HepG2 (cell line): ENCODE data around the gene MTX1. TPM values are rescaled to one million over a fixed set of nuclear protein-coding genes. Genes with fewer than 3 reads are reported as not detected.

Experiments
- AHR ChIP-seq: IDR thresholded peaks from 2 replicates; pipeline ENCODE4 v1.6.1; 2018; ENCODE audit warnings: missing genetic modification reagents, missing compliant biosample characterization
- BRF2 ChIP-seq: sonication (generic); formaldehyde crosslinking; IDR thresholded peaks from 2 replicates; pipeline ENCODE4 v1.8.1; 2022; ENCODE audit warnings: mild to moderate bottlenecking, missing genetic modification reagents
- CCAR2 ChIP-seq: fragments of 200-400 bp; formaldehyde crosslinking; optimal IDR thresholded peaks from 2 replicates; pipeline ENCODE3; 2018; ENCODE audit warnings: low read depth, mild to moderate bottlenecking, low read length, moderate library complexity
- CENPX ChIP-seq: sonication (generic); formaldehyde crosslinking; IDR thresholded peaks from 2 replicates; pipeline ENCODE4 v1.9.0; 2021; ENCODE audit warnings: mild to moderate bottlenecking, missing genetic modification reagents, moderate library complexity
- CHCHD3 ChIP-seq: sonication (generic); formaldehyde crosslinking; IDR thresholded peaks from 2 replicates; pipeline ENCODE4 v1.8.0; 2022; ENCODE audit warnings: mild to moderate bottlenecking, missing genetic modification reagents, moderate library complexity
- FOXK1 ChIP-seq: sonication (generic); formaldehyde crosslinking; IDR thresholded peaks from 2 replicates; pipeline ENCODE4 v1.4.0; 2020; ENCODE audit warnings: low read depth, missing genetic modification reagents, borderline replicate concordance
- FOXO1 ChIP-seq: sonication (generic); formaldehyde crosslinking; IDR thresholded peaks from 2 replicates; pipeline ENCODE4 v1.4.0; 2020; ENCODE audit warnings: missing genetic modification reagents
- GABPB1 ChIP-seq: IDR thresholded peaks from 2 replicates; pipeline ENCODE4 v1.6.1; 2016; ENCODE audit warnings: mild to moderate bottlenecking, missing genetic modification reagents, moderate library complexity, missing compliant biosample characterization
- HDAC1 ChIP-seq: sonication (generic); formaldehyde crosslinking; IDR thresholded peaks from 2 replicates; pipeline ENCODE4 v1.5.1; 2020; ENCODE audit warnings: mild to moderate bottlenecking, missing genetic modification reagents
- ISL2 ChIP-seq: sonication (generic); formaldehyde crosslinking; IDR thresholded peaks from 2 replicates; pipeline ENCODE4 v1.5.0; 2020; ENCODE audit warnings: missing genetic modification reagents
- LCORL ChIP-seq, 2 experiments: fragments of 450-650 bp in 1 of 2; sonication (generic) in 1 of 2; formaldehyde crosslinking in 1 of 2; IDR thresholded peaks; 2 replicates each; pipeline versions ENCODE4 v1.5.0 to v1.6.1; 2017 to 2020; ENCODE audit warnings: antibody characterized with exemption in 1 of 2, missing genetic modification reagents in 1 of 2
- MAFK ChIP-seq, 2 experiments: IDR thresholded peaks in 1 of 2; conservative IDR thresholded peaks in 1 of 2; 2 replicates each; pipeline ENCODE4 v1.6.1; 2011; ENCODE audit warnings: improper control_type of control experiment in 2 of 2, low read length in 2 of 2
- NR2C2 ChIP-seq: sonication (generic); formaldehyde crosslinking; IDR thresholded peaks from 2 replicates; pipeline ENCODE4 v1.4.0; 2020; ENCODE audit warnings: missing genetic modification reagents, mild to moderate bottlenecking, moderate library complexity, borderline replicate concordance
- NRL ChIP-seq: sonication (generic); formaldehyde crosslinking; IDR thresholded peaks from 2 replicates; pipeline ENCODE4 v1.5.0; 2020; ENCODE audit warnings: missing genetic modification reagents, mild to moderate bottlenecking, moderate library complexity, borderline replicate concordance
- PPARG ChIP-seq: conservative IDR thresholded peaks from 2 replicates; pipeline ENCODE4 v1.6.1; 2016; ENCODE audit warnings: missing biosample characterization, missing genetic modification reagents
- RFXANK ChIP-seq: IDR thresholded peaks from 2 replicates; pipeline ENCODE4 v1.6.1; 2016
- RFXAP ChIP-seq: sonication (generic); formaldehyde crosslinking; IDR thresholded peaks from 2 replicates; pipeline ENCODE4 v1.4.0; 2020; ENCODE audit warnings: missing genetic modification reagents, borderline replicate concordance
- RXRA ChIP-seq: sonication (generic); formaldehyde crosslinking; IDR thresholded peaks from 2 replicates; pipeline ENCODE4 v1.5.1; 2020; ENCODE audit warnings: missing genetic modification reagents
- SAFB2 ChIP-seq: sonication (generic); formaldehyde crosslinking; IDR thresholded peaks from 2 replicates; pipeline ENCODE4 v1.5.1; 2020; ENCODE audit warnings: missing genetic modification reagents, low read depth, mild to moderate bottlenecking, borderline replicate concordance
- SOX13 ChIP-seq, 3 experiments: fragments of 450-650 bp in 1 of 3; sonication (generic) in 1 of 3; formaldehyde crosslinking in 1 of 3; IDR thresholded peaks in 2 of 3; conservative IDR thresholded peaks in 1 of 3; 2 replicates each; pipeline versions ENCODE4 v1.5.0 to v1.6.1; 2016 to 2020; ENCODE audit warnings: antibody characterized with exemption in 1 of 3, mild to moderate bottlenecking in 1 of 3, missing compliant biosample characterization in 1 of 3, missing genetic modification reagents in 1 of 3, moderate library complexity in 1 of 3
- YEATS2 ChIP-seq: sonication (generic); formaldehyde crosslinking; IDR thresholded peaks from 2 replicates; pipeline ENCODE4 v1.4.0; 2020; ENCODE audit warnings: missing genetic modification reagents, borderline replicate concordance
- ZBTB49 ChIP-seq: sonication (generic); formaldehyde crosslinking; IDR thresholded peaks from 2 replicates; pipeline ENCODE4 v1.4.0; 2020; ENCODE audit warnings: missing genetic modification reagents, borderline replicate concordance
- ZBTB7A ChIP-seq: sonication (generic); formaldehyde crosslinking; IDR thresholded peaks from 2 replicates; pipeline ENCODE4 v1.8.0; 2022; ENCODE audit warnings: mild to moderate bottlenecking, missing genetic modification reagents
- ZMYM4 ChIP-seq: sonication (generic); formaldehyde crosslinking; IDR thresholded peaks from 2 replicates; pipeline ENCODE4 v1.8.1; 2023; ENCODE audit warnings: mild to moderate bottlenecking, missing genetic modification reagents
- ZNF205 ChIP-seq: IDR thresholded peaks from 2 replicates; pipeline ENCODE4 v1.6.1; 2018; ENCODE audit warnings: missing biosample characterization, missing genetic modification reagents
- ZNF33A ChIP-seq: sonication (generic); formaldehyde crosslinking; IDR thresholded peaks from 2 replicates; pipeline ENCODE4 v1.5.1; 2020; ENCODE audit warnings: missing genetic modification reagents, mild to moderate bottlenecking, moderate library complexity, borderline replicate concordance
- ZNF354B ChIP-seq: sonication (generic); formaldehyde crosslinking; IDR thresholded peaks from 2 replicates; pipeline ENCODE4 v1.8.0; 2022; ENCODE audit warnings: mild to moderate bottlenecking, missing genetic modification reagents
- ZNF746 ChIP-seq: sonication (generic); formaldehyde crosslinking; IDR thresholded peaks from 2 replicates; pipeline ENCODE4 v1.8.0; 2022; ENCODE audit warnings: mild to moderate bottlenecking, missing genetic modification reagents
- polyA plus RNA-seq, 8 experiments: library from polyadenylated mRNA; depleted of rRNA in 3 of 8; stranded (reverse) in 7 of 8; unstranded in 1 of 8; fragments of >200 nt; fragmentation: Illumina TruSeq in 4 of 8; extraction: Trizol in 4 of 8; gene quantifications; 2 replicates each; pipeline versions ENCODE4 v1.2.1 to v1.2.3, GENCODE V29; 2011 to 2016; ENCODE audit warnings: low read depth in 4 of 8, missing spikeins in 1 of 8, mixed read lengths in 1 of 8; ENCODE audit not compliant: insufficient read depth in 1 of 8
- total RNA-seq, 5 experiments: library from RNA; depleted of rRNA; stranded (reverse); fragments of >200 nt; fragmentation: Illumina TruSeq; extraction: Trizol; gene quantifications; 2 replicates each; pipeline ENCODE4 v1.2.3, GENCODE V29; 2016; ENCODE audit warnings: low read depth in 1 of 5

MTX1 gene
- total and polyA plus RNA-seq, 2 of the 13 experiments (the other 11 are each of a cell fraction or from before 2014, with no cell fraction given) = 64.5 to 72.6 TPM

GRCh38 chr1:155178441-155179111 is 29.9 kb upstream of the MTX1 start (continued):
- TF ChIP-seq YEATS2 (CRISPR knock-in tag) (no peak), BRF2 (no peak), AHR (no peak), SOX13 (IDR thresholded peaks at IDR 0.05) (no peak), SOX13 (CRISPR knock-in tag; conservative IDR thresholded peaks at IDR 0.05 in 1 of 2, IDR thresholded peaks at IDR 0.05 in 1 of 2) (peak in 1 of 2 experiments; percentile 22; a peak in 1 of 4 replicates), ZBTB7A (CRISPR knock-in tag) (no peak), GABPB1 (CRISPR knock-in tag) (peak; percentile 79), CCAR2 (no peak), ZBTB49 (CRISPR knock-in tag) (no peak), ZMYM4 (CRISPR knock-in tag) (0 out of 2 replicates have a peak, but pooled peaks have one; percentile 33), RXRA (peak; percentile 90), ZNF746 (CRISPR knock-in tag) (0 out of 2 replicates have a peak, but pooled peaks have one; percentile 44), ZNF354B (no peak), ZNF205 (CRISPR knock-in tag) (no peak), LCORL (IDR thresholded peaks at IDR 0.05) (no peak), LCORL (CRISPR knock-in tag; IDR thresholded peaks at IDR 0.05) (peak; percentile 60; the same call in 1 of the 2 replicates), RFXAP (peak; percentile 47; the same call in 1 of the 2 replicates), CHCHD3 (CRISPR knock-in tag) (no peak), FOXO1 (0 out of 2 replicates have a peak, but pooled peaks have one; percentile 12), RFXANK (CRISPR knock-in tag) (no peak), ISL2 (CRISPR knock-in tag) (0 out of 2 replicates have a peak, but pooled peaks have one; percentile 24), NRL (no peak), FOXK1 (CRISPR knock-in tag) (0 out of 2 replicates have a peak, but pooled peaks have one; percentile 49), MAFK (conservative IDR thresholded peaks at IDR 0.05 in 1 of 2, IDR thresholded peaks at IDR 0.05 in 1 of 2; ENCODE audit: low read length in 2 of 2) (no peak), HDAC1 (CRISPR knock-in tag) (peak; percentile 70; the same call in 1 of the 2 replicates), PPARG (CRISPR knock-in tag) (peak; percentile 46; the same call in 1 of the 2 replicates), SAFB2 (CRISPR knock-in tag) (no peak), ZNF33A (CRISPR knock-in tag) (no peak), NR2C2 (CRISPR knock-in tag) (peak; percentile 98), CENPX (CRISPR knock-in tag) (no peak)
